ENCODE results near the gene NDN.
"Not testable (repeated sequence)": the region's sequence is repeated elsewhere in the genome, so short reads cannot be mapped to it uniquely, and the experiment has no call there.

NDN gene, protein sequence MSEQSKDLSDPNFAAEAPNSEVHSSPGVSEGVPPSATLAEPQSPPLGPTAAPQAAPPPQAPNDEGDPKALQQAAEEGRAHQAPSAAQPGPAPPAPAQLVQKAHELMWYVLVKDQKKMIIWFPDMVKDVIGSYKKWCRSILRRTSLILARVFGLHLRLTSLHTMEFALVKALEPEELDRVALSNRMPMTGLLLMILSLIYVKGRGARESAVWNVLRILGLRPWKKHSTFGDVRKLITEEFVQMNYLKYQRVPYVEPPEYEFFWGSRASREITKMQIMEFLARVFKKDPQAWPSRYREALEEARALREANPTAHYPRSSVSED

DNA sequence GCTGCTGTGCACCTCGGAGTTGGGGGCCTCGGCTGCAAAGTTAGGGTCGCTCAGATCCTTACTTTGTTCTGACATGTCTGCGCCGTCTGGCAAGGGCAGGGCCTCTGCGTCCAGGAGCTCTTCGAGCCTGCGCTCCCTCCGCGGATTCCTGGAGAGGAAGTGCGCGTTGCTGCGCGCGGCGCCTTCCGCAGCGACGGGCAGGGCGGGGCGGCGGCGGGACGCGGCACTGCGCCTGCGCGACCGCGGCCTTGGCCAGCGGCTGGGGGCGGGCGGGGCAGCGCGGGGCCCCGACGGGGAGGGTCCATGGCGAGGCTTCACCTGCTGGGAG is at the start of gene NDN:
Gene NDN, minus strand, starts transcription at position 163 of the 328 bp plus-strand sequence. Its CDS starts 88 bp downstream, at position 75.
- DNase-seq (ENCODE audit: low spot score), result peak; percentile 72

DNA sequence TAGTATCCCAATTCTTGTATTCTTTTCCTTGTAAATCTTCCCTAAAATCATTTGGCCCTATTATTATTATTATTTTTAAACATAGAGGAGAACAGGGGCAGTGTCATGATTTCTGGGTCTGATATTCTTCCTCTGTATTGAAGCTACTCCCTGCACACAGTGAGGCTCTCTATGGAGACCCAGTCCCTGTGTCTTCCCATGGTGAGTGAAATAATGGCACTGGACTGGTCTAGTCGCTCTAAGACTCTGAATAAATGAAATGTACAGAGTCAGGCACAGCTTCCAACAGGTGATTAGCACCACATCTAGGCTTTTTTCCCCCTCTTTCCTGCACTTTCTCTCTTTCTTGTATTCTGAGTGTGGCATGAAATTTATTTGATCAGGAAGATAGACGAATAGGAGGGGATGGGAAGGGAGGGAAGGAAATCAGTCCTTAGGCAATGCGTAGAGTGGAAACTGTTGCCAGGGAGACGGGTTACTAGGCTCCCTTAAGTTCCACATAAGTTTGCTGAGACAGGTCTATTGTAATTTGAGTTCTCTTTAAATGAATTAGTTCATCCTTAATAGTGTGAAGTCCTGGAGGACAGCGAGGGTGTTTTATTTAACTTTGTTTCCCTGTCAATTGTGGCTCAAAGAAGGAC is 49.0 kb upstream of the NDN start:
- no peak for DNase-seq (ENCODE audit: low spot score)

DNA sequence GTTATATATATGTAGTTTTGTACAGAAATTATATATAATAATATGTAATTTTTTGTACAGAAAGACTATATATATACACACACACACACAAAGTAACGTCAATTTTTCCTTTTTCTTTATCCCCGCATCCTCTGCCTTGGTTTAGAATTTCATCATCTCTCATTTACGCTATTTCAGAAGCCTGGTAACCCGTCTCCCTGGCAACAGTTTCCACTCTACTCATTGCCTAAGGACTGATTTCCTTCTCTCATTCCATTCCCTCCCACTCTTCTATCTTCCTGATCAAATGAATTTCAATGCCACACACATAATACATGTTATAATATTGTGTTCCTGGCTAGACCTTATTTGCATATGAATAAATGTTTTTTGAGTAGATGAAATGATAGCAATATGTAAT is 47.8 kb upstream of the NDN start:
- no peak for DNase-seq (ENCODE audit: low spot score)

DNA sequence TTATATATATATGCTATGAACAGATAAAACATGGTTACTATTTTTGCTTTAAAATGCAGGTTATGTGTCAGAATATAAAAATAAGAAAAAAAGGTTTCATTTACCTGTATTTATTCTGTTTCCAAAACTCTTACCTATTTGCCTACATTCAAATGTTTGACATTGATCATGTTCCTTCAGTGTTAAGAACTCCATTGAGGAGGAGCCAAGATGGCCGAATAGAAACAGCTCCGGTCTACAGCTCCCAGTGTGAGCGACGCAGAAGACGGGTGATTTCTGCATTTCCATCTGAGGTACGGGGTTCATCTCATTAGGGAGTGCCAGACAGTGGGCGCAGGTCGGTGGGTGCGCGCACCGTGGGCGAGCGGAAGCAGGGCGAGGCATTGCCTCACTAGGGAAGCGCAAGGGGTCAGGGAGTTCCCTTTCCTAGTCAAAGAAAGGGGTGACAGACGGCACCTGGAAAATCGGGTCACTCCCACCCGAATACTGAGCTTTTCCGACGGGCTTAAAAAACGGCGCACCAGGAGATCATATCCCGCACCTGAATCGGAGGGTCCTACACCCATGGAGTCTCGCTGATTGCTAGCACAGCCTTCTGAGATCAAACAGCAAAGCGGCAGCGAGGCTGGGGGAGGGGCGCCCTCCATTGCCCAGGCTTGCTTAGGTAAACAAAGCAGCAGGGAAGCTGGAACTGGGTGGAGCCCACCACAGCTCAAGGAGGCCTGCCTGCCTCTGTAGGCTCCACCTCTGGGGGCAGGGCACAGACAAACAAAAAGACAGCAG is 27.0 kb upstream of the NDN start:
- DNase-seq (ENCODE audit: low spot score), result not testable (repeated sequence)

DNA sequence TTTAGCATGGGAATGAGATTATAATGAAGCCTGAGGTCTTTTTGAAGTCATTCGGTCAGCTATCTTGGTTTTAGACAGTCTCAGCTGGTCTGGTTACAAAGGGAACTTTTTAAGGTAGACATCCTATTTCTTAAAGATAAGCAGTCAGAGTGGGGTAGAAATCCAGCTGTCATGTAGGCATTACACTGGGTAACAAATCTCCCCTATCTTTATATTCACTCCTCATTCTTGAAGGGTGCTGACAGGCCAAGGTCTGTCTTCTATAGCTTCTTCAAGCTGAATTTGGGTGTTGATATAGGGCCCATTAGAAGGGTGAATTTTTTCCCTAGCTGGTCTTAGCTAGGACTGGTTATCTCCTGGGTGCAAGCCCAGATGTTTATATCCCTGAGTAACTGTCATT is 21.2 kb upstream of the NDN start:
- DNase-seq (ENCODE audit: low spot score), result no peak

DNA sequence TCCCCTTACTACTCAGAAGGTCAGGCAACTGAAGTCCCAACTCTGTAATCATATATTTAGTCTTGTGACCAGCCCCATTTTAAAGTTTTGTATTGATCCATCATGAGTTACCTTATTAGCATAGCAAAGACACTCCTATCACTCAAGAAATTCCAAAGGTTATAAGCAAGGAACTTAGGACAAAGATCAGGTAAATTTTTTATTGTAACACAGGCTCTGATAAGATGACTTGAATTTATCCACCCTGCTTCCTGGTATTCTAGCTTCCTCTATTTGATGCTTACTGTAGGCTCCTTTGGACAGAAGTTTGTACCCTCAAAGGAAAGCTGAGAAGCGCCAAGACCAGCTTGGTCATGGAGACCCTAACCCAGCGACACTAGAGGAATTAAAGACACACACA is 8.2 kb upstream of the NDN start:
- DNase-seq (ENCODE audit: low spot score), result no peak

DNA sequence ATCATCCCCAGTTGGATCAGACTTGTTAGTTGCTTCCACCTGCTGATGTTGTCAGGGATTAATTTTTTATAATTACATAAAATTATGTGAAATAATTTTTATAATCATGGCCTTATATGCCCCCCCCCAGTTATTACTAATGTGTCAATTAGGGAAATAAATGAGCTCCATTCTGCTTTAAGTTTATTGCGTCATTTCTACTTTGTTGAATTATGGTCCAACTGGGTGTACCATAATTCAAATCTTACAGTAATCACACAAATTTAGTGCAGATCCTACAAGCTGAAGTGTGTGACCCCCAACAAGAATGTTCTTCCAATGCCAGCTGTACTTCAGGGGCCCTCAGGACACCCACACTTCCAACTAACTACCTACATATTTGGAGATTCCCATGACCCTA is 7.5 kb upstream of the NDN start:
- no peak for DNase-seq (ENCODE audit: low spot score)

DNA sequence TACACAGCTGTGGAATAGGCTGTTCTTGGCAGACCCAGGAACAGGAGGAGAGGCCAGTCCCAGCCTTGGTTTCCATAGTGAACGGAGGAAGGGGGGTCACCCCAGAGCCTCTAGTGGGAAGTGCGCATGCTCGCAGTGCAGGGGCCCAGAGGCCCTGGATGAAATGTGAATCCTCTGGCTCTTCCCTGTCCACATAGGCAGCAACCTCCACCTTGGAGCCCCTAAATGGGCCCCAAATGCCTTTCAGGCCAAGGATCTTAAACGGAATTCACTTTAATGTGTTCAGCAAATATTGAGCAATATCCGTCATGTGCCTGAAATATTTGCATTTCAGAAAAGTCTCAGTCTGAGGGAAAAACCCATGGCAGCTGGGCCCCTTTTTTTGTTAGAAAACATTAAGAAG is 3.3 kb upstream of the NDN start:
- no peak for DNase-seq (ENCODE audit: low spot score)

DNA sequence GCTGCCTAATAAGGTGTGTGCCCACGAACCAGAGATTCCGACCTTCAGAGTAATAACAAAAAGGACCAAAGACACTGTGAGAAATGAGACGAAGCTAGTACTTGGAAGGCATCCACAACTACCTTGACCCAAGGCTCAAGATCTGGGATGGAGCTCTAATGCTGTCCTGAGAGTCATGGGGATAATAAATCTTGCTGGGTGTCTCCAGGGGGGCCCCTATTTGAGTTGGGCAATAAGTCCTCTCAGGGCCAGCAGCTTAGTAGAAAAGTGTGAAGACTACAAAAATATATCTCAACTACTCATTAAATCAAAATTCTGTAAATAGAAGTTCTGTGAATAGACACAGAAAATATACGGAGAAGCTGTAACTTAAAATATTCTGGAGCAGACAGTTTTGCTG is 2.9 kb upstream of the NDN start:
- DNase-seq (ENCODE audit: low spot score), result no peak

DNA sequence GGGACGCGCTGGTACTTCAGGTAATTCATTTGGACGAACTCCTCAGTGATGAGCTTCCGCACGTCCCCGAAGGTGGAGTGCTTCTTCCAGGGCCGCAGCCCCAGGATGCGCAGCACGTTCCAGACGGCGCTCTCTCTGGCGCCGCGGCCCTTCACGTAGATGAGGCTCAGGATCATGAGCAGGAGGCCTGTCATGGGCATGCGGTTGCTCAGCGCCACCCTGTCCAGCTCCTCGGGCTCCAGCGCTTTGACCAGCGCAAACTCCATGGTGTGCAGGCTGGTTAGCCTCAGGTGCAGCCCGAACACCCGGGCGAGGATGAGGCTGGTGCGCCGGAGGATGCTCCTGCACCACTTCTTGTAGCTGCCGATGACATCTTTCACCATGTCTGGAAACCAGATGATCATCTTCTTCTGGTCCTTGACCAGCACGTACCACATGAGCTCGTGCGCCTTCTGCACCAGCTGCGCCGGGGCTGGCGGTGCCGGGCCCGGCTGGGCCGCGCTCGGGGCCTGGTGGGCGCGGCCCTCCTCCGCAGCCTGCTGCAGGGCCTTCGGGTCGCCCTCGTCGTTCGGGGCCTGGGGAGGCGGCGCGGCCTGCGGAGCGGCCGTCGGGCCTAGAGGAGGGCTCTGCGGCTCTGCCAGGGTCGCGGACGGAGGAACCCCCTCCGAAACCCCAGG is 501 bp downstream of the NDN start:
- no peak for DNase-seq (ENCODE audit: low spot score)

DNA sequence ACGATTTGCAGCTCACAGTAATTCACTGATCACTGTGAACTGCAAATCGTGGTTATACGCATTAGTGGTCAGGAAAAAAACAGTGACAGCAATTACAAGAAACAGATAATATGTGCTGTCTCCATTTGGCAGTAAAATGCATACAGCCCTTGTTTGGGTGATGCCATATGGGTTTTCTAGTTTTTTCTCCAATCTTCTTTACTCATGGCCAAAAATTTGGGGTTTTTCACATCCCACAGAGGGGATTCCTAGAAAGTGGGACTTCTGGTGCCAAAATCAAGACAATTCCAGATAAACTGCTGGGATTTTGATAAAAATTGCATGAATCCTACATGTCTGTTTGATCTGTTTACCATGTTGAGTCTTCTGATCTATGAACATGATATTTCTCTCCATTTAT is 15.6 kb downstream of the NDN start:
- no peak for DNase-seq (ENCODE audit: low spot score)

DNA sequence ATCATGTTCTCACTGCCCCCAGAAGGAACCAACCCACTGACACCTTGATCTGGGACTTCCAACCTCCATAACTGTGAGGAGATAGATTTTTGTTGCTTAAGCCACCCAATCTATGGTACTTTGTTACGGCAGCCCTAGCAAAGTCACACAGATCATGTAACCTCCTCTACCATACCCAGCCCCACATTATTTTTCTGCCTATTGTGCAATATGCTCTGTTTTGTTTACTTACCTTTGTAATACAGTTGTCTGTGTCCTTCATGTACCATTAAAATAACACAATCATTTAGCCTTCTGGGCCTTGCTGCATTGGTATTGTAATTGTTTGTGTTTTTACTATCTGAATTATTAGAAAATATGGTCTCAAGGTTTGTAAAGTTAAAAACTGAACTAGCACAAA is 16.1 kb downstream of the NDN start:
- DNase-seq (ENCODE audit: low spot score), result no peak

DNA sequence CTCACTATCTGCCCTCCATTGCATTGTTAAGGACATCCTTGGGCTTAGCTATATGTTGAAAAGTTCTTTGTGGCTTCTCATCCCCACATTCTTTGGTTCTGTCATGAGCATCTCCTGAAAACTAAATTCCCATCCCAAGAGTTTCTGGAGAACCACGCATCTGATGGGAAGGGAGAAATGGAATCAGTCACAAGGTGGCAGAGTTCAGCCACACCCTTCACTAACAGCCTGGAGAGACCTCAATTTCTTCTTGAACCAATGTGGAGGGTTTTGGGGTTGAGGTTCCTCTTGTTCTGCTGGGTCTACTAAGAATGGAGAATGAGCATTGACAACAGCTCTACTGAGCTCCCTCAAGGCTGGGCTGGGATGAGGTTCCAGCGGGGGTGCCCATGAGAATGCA is 23.9 kb downstream of the NDN start:
- no peak for DNase-seq (ENCODE audit: low spot score)

DNA sequence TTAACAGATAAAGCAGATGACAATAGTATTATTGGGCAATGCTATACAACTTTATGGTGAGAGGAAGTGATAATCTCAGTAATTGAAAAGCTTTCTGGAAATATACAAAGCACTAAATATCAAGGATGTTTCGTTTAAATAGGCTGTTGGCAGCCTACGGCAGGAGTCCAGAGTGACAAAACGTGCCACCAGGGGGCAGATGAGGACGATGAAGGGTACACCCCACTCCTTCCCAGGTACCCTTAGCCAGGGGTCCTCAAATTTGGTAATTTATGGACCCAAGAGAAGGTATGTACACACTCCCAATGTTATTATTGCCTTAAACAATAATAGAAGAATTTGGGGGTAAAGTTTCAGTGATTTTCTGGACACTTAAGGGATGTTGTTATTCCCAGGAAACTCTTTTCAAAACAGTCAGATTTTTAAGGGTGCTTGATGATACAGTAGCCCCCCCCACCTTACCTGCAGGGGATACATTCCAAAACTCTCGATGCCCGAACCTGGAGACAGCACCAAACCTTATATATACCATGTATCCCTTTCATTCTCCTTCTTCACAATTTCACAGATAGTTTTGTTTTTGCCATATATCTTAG is 38.1 kb downstream of the NDN start:
- DNase-seq (ENCODE audit: low spot score), result no peak

DNA sequence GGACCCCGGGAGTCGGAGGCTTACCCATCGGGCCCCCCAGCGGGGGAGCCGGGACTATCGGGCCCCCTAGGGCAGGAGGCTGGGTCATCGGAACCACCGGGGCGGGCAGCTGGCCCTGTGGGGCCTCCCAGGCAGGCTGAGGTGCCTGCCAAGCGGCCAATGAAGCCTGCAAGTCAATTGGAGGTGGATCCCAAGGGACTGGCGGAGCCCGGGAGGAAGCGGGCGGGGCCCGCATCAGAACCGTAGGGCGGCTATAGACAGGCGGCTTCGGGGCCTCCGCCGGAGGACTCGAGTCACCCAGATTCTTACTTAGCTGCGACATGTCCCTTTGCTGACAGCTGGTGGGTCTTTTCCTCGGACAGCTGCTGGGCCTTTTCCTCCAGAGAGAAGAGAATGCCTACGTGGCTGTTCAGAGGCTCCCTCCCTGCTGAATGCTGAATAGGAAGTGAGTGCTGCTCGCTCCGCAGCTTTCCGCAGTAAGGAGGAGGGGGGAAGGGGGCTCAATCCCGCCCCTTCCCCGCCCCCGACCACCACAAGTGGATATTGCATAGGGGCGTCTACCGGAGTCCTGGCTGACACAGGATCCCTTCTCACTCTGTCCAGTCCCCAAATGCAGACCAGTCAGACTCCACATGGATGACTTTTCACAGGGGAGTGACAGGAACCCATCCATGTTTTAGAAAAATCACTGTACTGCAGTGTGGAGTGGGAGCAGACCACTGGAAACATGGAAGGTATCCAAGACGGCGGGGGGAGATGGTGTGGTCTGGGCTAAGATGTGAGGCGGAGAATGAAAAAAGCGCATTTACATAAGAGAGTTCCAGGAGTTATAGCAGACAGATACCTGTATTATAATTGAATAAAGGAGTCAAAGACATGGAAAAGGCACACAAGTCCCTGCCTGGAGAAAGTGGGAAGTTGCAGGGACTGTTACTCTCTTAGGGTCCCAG is 39.4 kb downstream of the NDN start, which contains the start of gene MAGEL2:
Gene MAGEL2, minus strand, starts transcription at position 447 of the 950 bp plus-strand sequence. Its CDS starts 125 bp downstream, at position 322.
- no peak for DNase-seq (ENCODE audit: low spot score)

DNA sequence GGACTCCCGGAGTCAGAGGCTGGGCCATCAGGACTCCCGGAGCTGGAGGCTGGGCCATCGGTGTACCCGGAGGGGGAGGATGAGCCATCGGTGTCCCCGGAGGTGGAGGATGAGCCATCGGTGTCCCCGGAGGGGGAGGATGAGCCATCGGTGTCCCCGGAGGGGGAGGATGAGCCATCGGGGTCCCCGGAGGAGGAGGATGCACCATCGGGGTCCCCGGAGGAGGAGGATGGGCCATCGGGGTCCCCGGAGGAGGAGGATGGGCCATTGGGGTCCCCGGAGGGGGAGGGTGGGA is 40.2 kb downstream of the NDN start:
- DNase-seq (ENCODE audit: low spot score), result no peak

DNA sequence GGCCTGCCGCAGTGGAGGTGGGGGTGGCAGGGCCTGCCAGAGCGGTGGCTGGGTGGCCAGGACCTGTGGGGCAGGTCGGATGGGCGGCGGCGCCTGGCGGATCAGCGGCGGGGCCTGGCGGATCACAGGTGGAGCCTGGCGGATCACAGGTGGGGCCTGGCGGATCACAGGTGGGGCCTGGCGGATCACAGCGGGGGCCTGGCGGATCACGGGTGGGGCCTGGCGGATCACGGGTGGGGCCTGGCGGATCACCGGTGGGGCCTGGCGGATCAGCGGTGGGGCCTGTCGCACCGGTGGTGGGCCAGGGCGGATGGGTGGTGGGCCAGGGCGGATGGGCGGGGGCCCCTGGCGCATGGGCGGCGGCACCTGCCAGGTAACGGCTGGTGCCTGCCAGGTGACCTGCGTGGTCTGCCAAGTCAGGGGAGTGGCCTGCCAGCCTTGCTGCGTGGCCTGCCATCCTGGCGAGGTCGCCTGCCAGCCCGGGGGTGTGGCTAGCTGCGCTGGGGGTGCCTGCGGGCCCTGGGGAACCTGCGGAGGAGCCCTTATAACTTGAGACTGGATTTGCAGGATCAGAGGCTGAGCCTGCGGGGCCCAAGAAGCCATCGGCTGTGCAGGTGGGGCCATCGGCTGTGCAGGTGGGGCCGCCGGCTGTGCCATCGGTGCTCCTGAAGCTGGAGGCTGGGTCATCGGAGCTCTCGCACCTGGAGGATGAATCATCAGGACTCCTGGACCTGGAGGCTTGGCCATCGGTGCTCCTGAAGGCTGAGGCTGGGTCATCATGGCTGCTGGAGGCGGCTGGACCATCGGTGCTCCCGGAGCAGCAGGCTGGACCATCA is 40.7 kb downstream of the NDN start:
- DNase-seq (ENCODE audit: low spot score), result no peak

DNA sequence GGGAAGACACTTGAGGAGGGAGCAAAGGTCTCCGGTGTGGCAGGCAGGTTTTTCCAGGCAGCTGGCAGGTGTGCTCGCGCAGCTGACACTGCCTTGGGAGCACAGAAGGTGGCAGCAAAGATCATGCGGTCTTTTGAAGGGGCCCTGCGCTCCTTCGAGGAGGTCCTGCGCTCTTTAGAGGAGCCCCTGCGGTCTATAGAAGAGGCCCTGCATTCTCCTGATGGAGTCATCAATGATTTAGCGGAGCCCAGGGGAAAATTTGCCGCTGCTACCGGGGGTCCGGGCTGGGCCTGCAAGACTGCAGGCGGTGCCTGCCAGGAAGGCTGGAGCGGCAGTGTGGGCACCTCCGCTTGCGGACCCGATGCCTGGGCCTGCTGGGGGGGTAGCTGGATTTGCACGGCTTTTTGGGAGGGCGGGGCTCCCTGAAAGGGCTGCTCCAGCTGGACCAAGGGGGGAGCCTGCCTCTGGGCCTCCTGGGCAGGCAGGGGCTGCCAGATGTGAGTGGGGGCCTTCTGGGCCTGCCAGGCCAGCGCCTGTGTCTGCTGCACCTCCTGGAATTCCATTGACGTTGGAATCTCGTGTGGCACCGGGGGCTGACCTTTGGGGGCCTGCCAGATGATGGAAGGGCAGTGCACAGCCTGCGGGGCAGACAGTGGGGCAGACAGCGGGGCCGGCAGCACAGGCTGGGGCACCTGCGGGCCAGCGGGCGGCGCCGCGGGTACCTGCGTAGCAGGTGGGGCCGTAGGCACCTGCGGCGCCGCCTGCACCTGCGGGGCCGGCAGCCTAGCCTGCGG is 41.5 kb downstream of the NDN start:
- no peak for DNase-seq (ENCODE audit: low spot score)

DNA sequence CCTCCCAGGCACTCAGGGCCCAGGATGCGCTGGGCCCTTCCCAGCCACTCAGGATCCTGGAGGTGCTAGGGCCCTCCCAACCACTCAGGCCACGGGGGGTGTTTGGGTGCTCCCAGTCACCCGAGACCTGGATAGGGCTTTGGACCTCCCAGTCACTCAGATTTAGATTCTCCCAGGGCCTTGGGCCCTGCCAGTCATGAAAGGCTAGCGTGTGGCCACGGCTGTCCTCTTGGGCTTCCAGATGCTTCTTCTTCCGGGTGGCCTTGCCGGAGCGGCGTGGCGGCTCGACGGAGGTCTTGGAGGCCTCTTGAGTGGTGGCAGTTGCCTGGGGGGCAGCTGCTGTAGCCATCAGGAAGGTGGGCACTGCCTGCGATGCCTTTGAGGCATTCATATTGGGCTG is 42.3 kb downstream of the NDN start:
- no peak for DNase-seq (ENCODE audit: low spot score)
